GM23338 (cell line): ENCODE data around the gene TNFRSF4. TPM values are rescaled to one million over a fixed set of nuclear protein-coding genes. Genes with fewer than 3 reads are reported as not detected.

ENCODE experiments used
- ATAC-seq: fragments of 200-7000 bp; cut with Tn5 transposase; 3 replicates; pipeline ENCODE4 v1.9.1; 2020
- DNase-seq: peaks from one replicate; pipeline ENCODE4 v3.0.0-alpha.2; 2015; ENCODE audit warnings: low spot score
- H2AFZ ChIP-seq: fragments of 200-600 bp; sonication (generic); 2 replicates; pipeline ENCODE4 v1.8.0; 2016; ENCODE audit warnings: antibody characterized with exemption, mild to moderate bottlenecking, moderate library complexity
- H3F3A ChIP-seq: fragments of 200-600 bp; sonication (generic); replicated peaks from 2 replicates; pipeline ENCODE4 v1.8.0; 2017; ENCODE audit warnings: antibody characterized with exemption, mixed run types, low read depth
- H3K27ac ChIP-seq: fragments of 200-600 bp; sonication (generic); 2 replicates; pipeline ENCODE4 v1.6.1; 2016; ENCODE audit warnings: low read depth
- H3K27me3 ChIP-seq: fragments of 200-600 bp; sonication (generic); 2 replicates; pipeline ENCODE4 v1.8.0; 2016; ENCODE audit warnings: mild to moderate bottlenecking, mixed run types, moderate library complexity; ENCODE audit not compliant: insufficient read depth
- H3K36me3 ChIP-seq: fragments of 200-600 bp; sonication (generic); 2 replicates; pipeline ENCODE4 v1.8.0; 2016; ENCODE audit warnings: mild to moderate bottlenecking; ENCODE audit not compliant: insufficient read depth
- H3K4me1 ChIP-seq: fragments of 200-600 bp; sonication (generic); 2 replicates; pipeline ENCODE4 v1.8.0; 2016; ENCODE audit warnings: mild to moderate bottlenecking, moderate library complexity; ENCODE audit not compliant: insufficient read depth
- H3K4me2 ChIP-seq: fragments of 200-600 bp; sonication (generic); 2 replicates; pipeline ENCODE4 v1.7.1; 2017; ENCODE audit warnings: mixed run types
- H3K4me3 ChIP-seq: fragments of 200-600 bp; sonication (generic); 2 replicates; pipeline ENCODE4 v1.6.1; 2016; ENCODE audit warnings: mixed run types
- H3K79me2 ChIP-seq: fragments of 200-600 bp; sonication (generic); replicated peaks from 2 replicates; pipeline ENCODE4 v1.8.0; 2017; ENCODE audit warnings: mild to moderate bottlenecking; ENCODE audit not compliant: insufficient read depth
- H3K9me2 ChIP-seq: fragments of 200-600 bp; sonication (generic); 2 replicates; pipeline ENCODE4 v1.8.0; 2017; ENCODE audit not compliant: insufficient read depth
- H4K20me1 ChIP-seq: fragments of 200-600 bp; sonication (generic); replicated peaks from 2 replicates; pipeline ENCODE4 v1.8.0; 2017; ENCODE audit warnings: mild to moderate bottlenecking; ENCODE audit not compliant: insufficient read depth
- H3K27ac Mint-ChIP-seq: 2 replicates; pipeline ENCODE4 v1.8.0; 2020; ENCODE audit warnings: inconsistent platforms, mild to moderate bottlenecking, moderate library complexity, mixed read lengths
- H3K27me3 Mint-ChIP-seq: 3 replicates; pipeline ENCODE4 v1.8.0; 2022; ENCODE audit warnings: low read depth, mild to moderate bottlenecking, moderate library complexity, mixed read lengths, inconsistent platforms; ENCODE audit not compliant: insufficient read depth, poor library complexity
- H3K36me3 Mint-ChIP-seq: 3 replicates; pipeline ENCODE4 v1.8.0; 2021; ENCODE audit warnings: low read depth, mild to moderate bottlenecking, inconsistent platforms, moderate library complexity, mixed read lengths
- H3K4me1 Mint-ChIP-seq: 3 replicates; pipeline ENCODE4 v1.8.0; 2020; ENCODE audit warnings: mild to moderate bottlenecking, inconsistent platforms, mixed read lengths
- H3K4me3 Mint-ChIP-seq: 3 replicates; pipeline ENCODE4 v1.8.0; 2021; ENCODE audit warnings: moderate library complexity, mild to moderate bottlenecking, inconsistent platforms, mixed read lengths
- H3K9me3 Mint-ChIP-seq: 3 replicates; pipeline ENCODE4 v1.8.0; 2020; ENCODE audit warnings: moderate library complexity, mild to moderate bottlenecking, inconsistent platforms, mixed read lengths
- EZH2 ChIP-seq: fragments of 200-600 bp; sonication (generic); IDR thresholded peaks from one replicate; pipeline ENCODE4 v1.8.0; 2017; ENCODE audit warnings: antibody characterized with exemption, mild to moderate bottlenecking, low read depth; ENCODE audit not compliant: unreplicated experiment
- EZH2phosphoT487 ChIP-seq: fragments of 200-600 bp; sonication (generic); IDR thresholded peaks from one replicate; pipeline ENCODE4 v1.8.1; 2018; ENCODE audit warnings: antibody characterized with exemption; ENCODE audit not compliant: unreplicated experiment
- JUNB ChIP-seq: IDR thresholded peaks from one replicate; pipeline ENCODE4 v1.6.1; 2016; ENCODE audit warnings: antibody characterized with exemption; ENCODE audit not compliant: unreplicated experiment
- NANOG ChIP-seq: IDR thresholded peaks from 2 replicates; pipeline ENCODE4 v1.6.1; 2016; ENCODE audit warnings: antibody characterized with exemption, borderline replicate concordance
- polyA plus RNA-seq: library from polyadenylated mRNA; unstranded; fragments of >200 nt; fragmentation: Nextera tagmentation; extraction: Ambion mirVana; gene quantifications from 2 replicates; pipeline ENCODE4 v1.2.1, GENCODE V29; 2016
- total RNA-seq: library from RNA; depleted of rRNA; stranded (reverse); fragments of >200 nt; shearing (Covaris generic); gene quantifications from 2 replicates; pipeline ENCODE4 v1.2.3, GENCODE V29; 2014
- TF ChIP-seq, protein P1 (sequence below), 2 experiments: fragments of 200-600 bp in 1 of 2; sonication (generic) in 1 of 2; conservative IDR thresholded peaks; 2 replicates each; pipeline versions ENCODE4 v1.5.1 to v1.6.1; 2016 to 2017; ENCODE audit warnings: antibody characterized with exemption in 2 of 2, low read depth in 2 of 2, mild to moderate bottlenecking in 2 of 2, moderate library complexity in 1 of 2
- TF ChIP-seq, protein P2 (sequence below): fragments of 250-450 bp; sonication (Bioruptor Pico); IDR thresholded peaks from 2 replicates; pipeline ENCODE4 v1.5.0; 2020; ENCODE audit warnings: mild to moderate bottlenecking, moderate library complexity
- TF ChIP-seq, protein P3 (sequence below): IDR thresholded peaks from one replicate; pipeline ENCODE4 v1.6.1; 2018; ENCODE audit warnings: antibody characterized with exemption; ENCODE audit not compliant: unreplicated experiment

Gene TNFRSF4
- total and polyA plus RNA-seq, 2 experiments from 2014 or later: not detected

GRCh38 chr1:1262758-1263157, 48.8 kb upstream of the TNFRSF4 start:
- no peak for TF ChIP-seq NANOG
- TF ChIP-seq, protein P1, sequence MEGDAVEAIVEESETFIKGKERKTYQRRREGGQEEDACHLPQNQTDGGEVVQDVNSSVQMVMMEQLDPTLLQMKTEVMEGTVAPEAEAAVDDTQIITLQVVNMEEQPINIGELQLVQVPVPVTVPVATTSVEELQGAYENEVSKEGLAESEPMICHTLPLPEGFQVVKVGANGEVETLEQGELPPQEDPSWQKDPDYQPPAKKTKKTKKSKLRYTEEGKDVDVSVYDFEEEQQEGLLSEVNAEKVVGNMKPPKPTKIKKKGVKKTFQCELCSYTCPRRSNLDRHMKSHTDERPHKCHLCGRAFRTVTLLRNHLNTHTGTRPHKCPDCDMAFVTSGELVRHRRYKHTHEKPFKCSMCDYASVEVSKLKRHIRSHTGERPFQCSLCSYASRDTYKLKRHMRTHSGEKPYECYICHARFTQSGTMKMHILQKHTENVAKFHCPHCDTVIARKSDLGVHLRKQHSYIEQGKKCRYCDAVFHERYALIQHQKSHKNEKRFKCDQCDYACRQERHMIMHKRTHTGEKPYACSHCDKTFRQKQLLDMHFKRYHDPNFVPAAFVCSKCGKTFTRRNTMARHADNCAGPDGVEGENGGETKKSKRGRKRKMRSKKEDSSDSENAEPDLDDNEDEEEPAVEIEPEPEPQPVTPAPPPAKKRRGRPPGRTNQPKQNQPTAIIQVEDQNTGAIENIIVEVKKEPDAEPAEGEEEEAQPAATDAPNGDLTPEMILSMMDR (conservative IDR thresholded peaks at IDR 0.05; ENCODE audit: low read depth in 2 of 2): no peak
- no peak for TF ChIP-seq EZH2phosphoT487
- peaks cover 24% of the 10 kb centered on the region for H4K20me1 ChIP-seq
- H3K79me2 ChIP-seq: peaks cover 39% of the 10 kb centered on the region

DNA sequence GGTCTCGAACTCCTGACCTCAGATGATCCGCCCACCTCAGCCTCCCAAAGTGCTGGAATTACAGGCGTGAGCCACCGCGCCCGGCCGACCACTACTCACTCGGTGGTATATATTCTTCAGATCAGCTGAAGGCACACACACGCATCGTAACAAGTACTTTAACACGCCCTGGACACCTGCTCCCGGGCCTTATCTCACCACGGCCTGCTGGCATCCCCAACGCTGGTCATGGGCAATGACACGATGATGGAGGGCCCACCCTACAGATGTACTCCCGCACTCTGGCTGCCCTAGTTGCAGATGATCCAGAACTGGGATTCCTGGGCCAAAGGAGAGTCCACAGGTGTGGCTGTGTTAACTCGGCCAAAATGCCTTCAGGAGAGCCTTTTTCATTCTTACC, 48.1 kb upstream of the TNFRSF4 start:
- Mint-ChIP-seq H3K36me3 (peaks cover 63% of the 10 kb centered on the region), H3K27me3 (peaks cover 21% of the 10 kb centered on the region), H3K27ac (no peak overlapping the region), H3K4me1 (peaks cover 17% of the 10 kb centered on the region), H3K4me3 (no peak overlapping the region), H3K9me3 (no peaks in the 10 kb centered on the region)
- peaks cover 14% of the 10 kb centered on the region; the same call in 1 of the 2 replicates for H3K36me3 ChIP-seq
- TF ChIP-seq EZH2: no peak
- TF ChIP-seq EZH2phosphoT487: no peak
- TF ChIP-seq, protein P2, sequence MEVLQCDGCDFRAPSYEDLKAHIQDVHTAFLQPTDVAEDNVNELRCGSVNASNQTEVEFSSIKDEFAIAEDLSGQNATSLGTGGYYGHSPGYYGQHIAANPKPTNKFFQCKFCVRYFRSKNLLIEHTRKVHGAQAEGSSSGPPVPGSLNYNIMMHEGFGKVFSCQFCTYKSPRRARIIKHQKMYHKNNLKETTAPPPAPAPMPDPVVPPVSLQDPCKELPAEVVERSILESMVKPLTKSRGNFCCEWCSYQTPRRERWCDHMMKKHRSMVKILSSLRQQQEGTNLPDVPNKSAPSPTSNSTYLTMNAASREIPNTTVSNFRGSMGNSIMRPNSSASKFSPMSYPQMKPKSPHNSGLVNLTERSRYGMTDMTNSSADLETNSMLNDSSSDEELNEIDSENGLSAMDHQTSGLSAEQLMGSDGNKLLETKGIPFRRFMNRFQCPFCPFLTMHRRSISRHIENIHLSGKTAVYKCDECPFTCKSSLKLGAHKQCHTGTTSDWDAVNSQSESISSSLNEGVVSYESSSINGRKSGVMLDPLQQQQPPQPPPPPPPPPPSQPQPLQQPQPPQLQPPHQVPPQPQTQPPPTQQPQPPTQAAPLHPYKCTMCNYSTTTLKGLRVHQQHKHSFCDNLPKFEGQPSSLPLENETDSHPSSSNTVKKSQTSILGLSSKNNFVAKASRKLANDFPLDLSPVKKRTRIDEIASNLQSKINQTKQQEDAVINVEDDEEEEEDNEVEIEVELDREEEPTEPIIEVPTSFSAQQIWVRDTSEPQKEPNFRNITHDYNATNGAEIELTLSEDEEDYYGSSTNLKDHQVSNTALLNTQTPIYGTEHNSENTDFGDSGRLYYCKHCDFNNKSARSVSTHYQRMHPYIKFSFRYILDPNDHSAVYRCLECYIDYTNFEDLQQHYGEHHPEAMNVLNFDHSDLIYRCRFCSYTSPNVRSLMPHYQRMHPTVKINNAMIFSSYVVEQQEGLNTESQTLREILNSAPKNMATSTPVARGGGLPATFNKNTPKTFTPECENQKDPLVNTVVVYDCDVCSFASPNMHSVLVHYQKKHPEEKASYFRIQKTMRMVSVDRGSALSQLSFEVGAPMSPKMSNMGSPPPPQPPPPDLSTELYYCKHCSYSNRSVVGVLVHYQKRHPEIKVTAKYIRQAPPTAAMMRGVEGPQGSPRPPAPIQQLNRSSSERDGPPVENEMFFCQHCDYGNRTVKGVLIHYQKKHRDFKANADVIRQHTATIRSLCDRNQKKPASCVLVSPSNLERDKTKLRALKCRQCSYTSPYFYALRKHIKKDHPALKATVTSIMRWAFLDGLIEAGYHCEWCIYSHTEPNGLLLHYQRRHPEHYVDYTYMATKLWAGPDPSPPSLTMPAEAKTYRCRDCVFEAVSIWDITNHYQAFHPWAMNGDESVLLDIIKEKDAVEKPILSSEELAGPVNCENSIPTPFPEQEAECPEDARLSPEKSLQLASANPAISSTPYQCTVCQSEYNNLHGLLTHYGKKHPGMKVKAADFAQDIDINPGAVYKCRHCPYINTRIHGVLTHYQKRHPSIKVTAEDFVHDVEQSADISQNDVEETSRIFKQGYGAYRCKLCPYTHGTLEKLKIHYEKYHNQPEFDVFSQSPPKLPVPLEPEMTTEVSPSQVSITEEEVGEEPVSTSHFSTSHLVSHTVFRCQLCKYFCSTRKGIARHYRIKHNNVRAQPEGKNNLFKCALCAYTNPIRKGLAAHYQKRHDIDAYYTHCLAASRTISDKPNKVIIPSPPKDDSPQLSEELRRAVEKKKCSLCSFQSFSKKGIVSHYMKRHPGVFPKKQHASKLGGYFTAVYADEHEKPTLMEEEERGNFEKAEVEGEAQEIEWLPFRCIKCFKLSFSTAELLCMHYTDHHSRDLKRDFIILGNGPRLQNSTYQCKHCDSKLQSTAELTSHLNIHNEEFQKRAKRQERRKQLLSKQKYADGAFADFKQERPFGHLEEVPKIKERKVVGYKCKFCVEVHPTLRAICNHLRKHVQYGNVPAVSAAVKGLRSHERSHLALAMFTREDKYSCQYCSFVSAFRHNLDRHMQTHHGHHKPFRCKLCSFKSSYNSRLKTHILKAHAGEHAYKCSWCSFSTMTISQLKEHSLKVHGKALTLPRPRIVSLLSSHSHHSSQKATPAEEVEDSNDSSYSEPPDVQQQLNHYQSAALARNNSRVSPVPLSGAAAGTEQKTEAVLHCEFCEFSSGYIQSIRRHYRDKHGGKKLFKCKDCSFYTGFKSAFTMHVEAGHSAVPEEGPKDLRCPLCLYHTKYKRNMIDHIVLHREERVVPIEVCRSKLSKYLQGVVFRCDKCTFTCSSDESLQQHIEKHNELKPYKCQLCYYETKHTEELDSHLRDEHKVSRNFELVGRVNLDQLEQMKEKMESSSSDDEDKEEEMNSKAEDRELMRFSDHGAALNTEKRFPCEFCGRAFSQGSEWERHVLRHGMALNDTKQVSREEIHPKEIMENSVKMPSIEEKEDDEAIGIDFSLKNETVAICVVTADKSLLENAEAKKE (CRISPR knock-in tag): no peak
- TF ChIP-seq, protein P3, sequence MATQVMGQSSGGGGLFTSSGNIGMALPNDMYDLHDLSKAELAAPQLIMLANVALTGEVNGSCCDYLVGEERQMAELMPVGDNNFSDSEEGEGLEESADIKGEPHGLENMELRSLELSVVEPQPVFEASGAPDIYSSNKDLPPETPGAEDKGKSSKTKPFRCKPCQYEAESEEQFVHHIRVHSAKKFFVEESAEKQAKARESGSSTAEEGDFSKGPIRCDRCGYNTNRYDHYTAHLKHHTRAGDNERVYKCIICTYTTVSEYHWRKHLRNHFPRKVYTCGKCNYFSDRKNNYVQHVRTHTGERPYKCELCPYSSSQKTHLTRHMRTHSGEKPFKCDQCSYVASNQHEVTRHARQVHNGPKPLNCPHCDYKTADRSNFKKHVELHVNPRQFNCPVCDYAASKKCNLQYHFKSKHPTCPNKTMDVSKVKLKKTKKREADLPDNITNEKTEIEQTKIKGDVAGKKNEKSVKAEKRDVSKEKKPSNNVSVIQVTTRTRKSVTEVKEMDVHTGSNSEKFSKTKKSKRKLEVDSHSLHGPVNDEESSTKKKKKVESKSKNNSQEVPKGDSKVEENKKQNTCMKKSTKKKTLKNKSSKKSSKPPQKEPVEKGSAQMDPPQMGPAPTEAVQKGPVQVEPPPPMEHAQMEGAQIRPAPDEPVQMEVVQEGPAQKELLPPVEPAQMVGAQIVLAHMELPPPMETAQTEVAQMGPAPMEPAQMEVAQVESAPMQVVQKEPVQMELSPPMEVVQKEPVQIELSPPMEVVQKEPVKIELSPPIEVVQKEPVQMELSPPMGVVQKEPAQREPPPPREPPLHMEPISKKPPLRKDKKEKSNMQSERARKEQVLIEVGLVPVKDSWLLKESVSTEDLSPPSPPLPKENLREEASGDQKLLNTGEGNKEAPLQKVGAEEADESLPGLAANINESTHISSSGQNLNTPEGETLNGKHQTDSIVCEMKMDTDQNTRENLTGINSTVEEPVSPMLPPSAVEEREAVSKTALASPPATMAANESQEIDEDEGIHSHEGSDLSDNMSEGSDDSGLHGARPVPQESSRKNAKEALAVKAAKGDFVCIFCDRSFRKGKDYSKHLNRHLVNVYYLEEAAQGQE: no peak
- TF ChIP-seq, protein P1 (conservative IDR thresholded peaks at IDR 0.05; ENCODE audit: low read depth in 2 of 2): no peak
- no peak for TF ChIP-seq JUNB
- no peak overlapping the region for H3K4me3 ChIP-seq
- ATAC-seq (no peak), DNase-seq (no peak)
- no peak overlapping the region for H3K27ac ChIP-seq
- H3K27me3 ChIP-seq: no peaks in the 10 kb centered on the region
- peaks cover 9% of the 10 kb centered on the region for H3K4me1 ChIP-seq
- peaks cover 24% of the 10 kb centered on the region for H4K20me1 ChIP-seq
- no peaks in the 10 kb centered on the region for H3K9me2 ChIP-seq
- H2AFZ ChIP-seq: no peak overlapping the region
- H3K79me2 ChIP-seq: peaks cover 39% of the 10 kb centered on the region
- 0 out of 2 replicates have a peak, but pooled peaks cover 13% of the 10 kb centered on the region for H3F3A ChIP-seq
- H3K4me2 ChIP-seq: no peak overlapping the region

More at GRCh38 chr1:1262758-1263157, 48.8 kb upstream of the TNFRSF4 start:
- Histone ChIP-seq H3K4me3 (no peak overlapping the region), H3K4me2 (no peak overlapping the region), H2AFZ (no peak overlapping the region), H3K27me3 (no peaks in the 10 kb centered on the region), H3K27ac (no peak overlapping the region), H3K9me2 (no peaks in the 10 kb centered on the region), H3K4me1 (peaks cover 5% of the 10 kb centered on the region), H3K36me3 (peaks cover 14% of the 10 kb centered on the region; the same call in 1 of the 2 replicates), H3F3A (0 out of 2 replicates have a peak, but pooled peaks cover 11% of the 10 kb centered on the region)
- Mint-ChIP-seq H3K4me1 (peaks cover 12% of the 10 kb centered on the region), H3K36me3 (peaks cover 63% of the 10 kb centered on the region), H3K27me3 (peaks cover 20% of the 10 kb centered on the region), H3K27ac (no peak overlapping the region), H3K9me3 (no peaks in the 10 kb centered on the region), H3K4me3 (no peak overlapping the region)
- ATAC-seq (no peak), DNase-seq (no peak)
